Measurements from ENCODE around the gene LRRC8B. TPM values are rescaled to one million over a fixed set of nuclear protein-coding genes. Genes with fewer than 3 reads are reported as not detected.
A peak's percentile ranks its signal among the peaks of the same experiment; 100 is the strongest.

Gene LRRC8B
- total and polyA plus RNA-seq, 9 of the 15 experiments (the other 6 are each of a cell fraction or from before 2014, with no cell fraction given), result 4.3 to 43.7 (median 14.4) TPM

- TF ChIP-seq ZNF583 (CRISPR knock-in tag; IDR thresholded peaks at IDR 0.05), result 0 out of 2 replicates have a peak, but pooled peaks have one; percentile 88
- no peak for TF ChIP-seq ZNF146 (CRISPR knock-in tag; IDR thresholded peaks at IDR 0.05; ENCODE audit: unreplicated experiment)
- no peak for TF ChIP-seq CBX2 (IDR thresholded peaks at IDR 0.05; ENCODE audit: insufficient read depth, low read length, poor library complexity, severe bottlenecking)
- no peak for TF ChIP-seq SIN3A (IDR thresholded peaks at IDR 0.05; ENCODE audit: borderline replicate concordance in 2 of 2, control insufficient read depth in 1 of 2, low read depth in 2 of 2, low read length in 2 of 2)
- TF ChIP-seq TAF9B (IDR thresholded peaks at IDR 0.05; ENCODE audit: partially characterized antibody), result peak; percentile 77
- no peak for TF ChIP-seq KDM2B (CRISPR knock-in tag; IDR thresholded peaks at IDR 0.05)
- no peak for TF ChIP-seq ZBTB17 (CRISPR knock-in tag; IDR thresholded peaks at IDR 0.05)
- TF ChIP-seq CGGBP1 (CRISPR knock-in tag; IDR thresholded peaks at IDR 0.05), result no peak
- no peak for TF ChIP-seq THRB (CRISPR knock-in tag; conservative IDR thresholded peaks at IDR 0.05)
- TF ChIP-seq RBM17 (IDR thresholded peaks at IDR 0.05; ENCODE audit: borderline replicate concordance, low read depth, low read length), result no peak
- no peak for TF ChIP-seq SOX6 (IDR thresholded peaks at IDR 0.05)
- TF ChIP-seq ZNF655 (CRISPR knock-in tag; IDR thresholded peaks at IDR 0.05), result no peak
- peak; percentile 73; the same call in 1 of the 2 replicates for TF ChIP-seq ZBTB9 (CRISPR knock-in tag; IDR thresholded peaks at IDR 0.05)
- peak; percentile 68; the same call in 1 of the 2 replicates for TF ChIP-seq USF1 (CRISPR knock-in tag; IDR thresholded peaks at IDR 0.05)
- TF ChIP-seq ZNF316 (IDR thresholded peaks at IDR 0.05), result peak; percentile 58
- TF ChIP-seq ZNF408 (CRISPR knock-in tag; IDR thresholded peaks at IDR 0.05; ENCODE audit: low read depth), result no peak
- TF ChIP-seq TSHZ1 (CRISPR knock-in tag; IDR thresholded peaks at IDR 0.05), result no peak
- TF ChIP-seq SMC3 (conservative IDR thresholded peaks at IDR 0.05; ENCODE audit: insufficient read depth, low read depth, low read length), result no peak
These were observed at the start of gene LRRC8B (continued) for GRCh38 chr1:89524369-89525168.
